Measurements from ENCODE around the gene NTRK2.

GRCh38 chr9:84789463-84789830, 119.9 kb downstream of the NTRK2 start:
- TF ChIP-seq POLR2AphosphoS5 (IDR thresholded peaks at IDR 0.05; ENCODE audit: low read depth, low read length) (no peak), TAF1 (IDR thresholded peaks at IDR 0.05; ENCODE audit: borderline replicate concordance, low read depth, low read length) (no peak), POLR2A (IDR thresholded peaks at IDR 0.05; ENCODE audit: low read depth, low read length) (no peak)

All from GM12892 (cell line).